Measurements from ENCODE around the gene CRLF1. TPM values are rescaled to one million over a fixed set of nuclear protein-coding genes. Genes with fewer than 3 reads are reported as not detected.

The CRLF1 gene
- total RNA-seq, 1 donor from 2014 or later: 6.0 TPM

- no peak for DNase-seq (ENCODE audit: low spot score, unreplicated experiment)
- no peaks in the 10 kb centered on the region for H3K4me1 Mint-ChIP-seq (ENCODE audit: low read depth)
- no peak overlapping the region for H3K27ac Mint-ChIP-seq
- H3K4me3 Mint-ChIP-seq (ENCODE audit: low read depth): no peak overlapping the region
- H3K9me3 Mint-ChIP-seq (ENCODE audit: low read depth): peaks cover 4% of the 10 kb centered on the region
- TF ChIP-seq, protein P1, sequence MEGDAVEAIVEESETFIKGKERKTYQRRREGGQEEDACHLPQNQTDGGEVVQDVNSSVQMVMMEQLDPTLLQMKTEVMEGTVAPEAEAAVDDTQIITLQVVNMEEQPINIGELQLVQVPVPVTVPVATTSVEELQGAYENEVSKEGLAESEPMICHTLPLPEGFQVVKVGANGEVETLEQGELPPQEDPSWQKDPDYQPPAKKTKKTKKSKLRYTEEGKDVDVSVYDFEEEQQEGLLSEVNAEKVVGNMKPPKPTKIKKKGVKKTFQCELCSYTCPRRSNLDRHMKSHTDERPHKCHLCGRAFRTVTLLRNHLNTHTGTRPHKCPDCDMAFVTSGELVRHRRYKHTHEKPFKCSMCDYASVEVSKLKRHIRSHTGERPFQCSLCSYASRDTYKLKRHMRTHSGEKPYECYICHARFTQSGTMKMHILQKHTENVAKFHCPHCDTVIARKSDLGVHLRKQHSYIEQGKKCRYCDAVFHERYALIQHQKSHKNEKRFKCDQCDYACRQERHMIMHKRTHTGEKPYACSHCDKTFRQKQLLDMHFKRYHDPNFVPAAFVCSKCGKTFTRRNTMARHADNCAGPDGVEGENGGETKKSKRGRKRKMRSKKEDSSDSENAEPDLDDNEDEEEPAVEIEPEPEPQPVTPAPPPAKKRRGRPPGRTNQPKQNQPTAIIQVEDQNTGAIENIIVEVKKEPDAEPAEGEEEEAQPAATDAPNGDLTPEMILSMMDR (IDR thresholded peaks at IDR 0.05; ENCODE audit: unreplicated experiment): no peak
- peaks cover 22% of the 10 kb centered on the region for H3K27me3 Mint-ChIP-seq
- no peaks in the 10 kb centered on the region for H3K36me3 Mint-ChIP-seq (ENCODE audit: insufficient read depth)
Observed at GRCh38 chr19:18620902-18621301, 14.3 kb upstream of the CRLF1 start.

GRCh38 chr19:18620311-18620710 is 13.7 kb upstream of the CRLF1 start:
- H3K4me1 Mint-ChIP-seq (ENCODE audit: low read depth): no peaks in the 10 kb centered on the region
- H3K27ac Mint-ChIP-seq: no peak overlapping the region
- TF ChIP-seq, protein P1 (IDR thresholded peaks at IDR 0.05; ENCODE audit: unreplicated experiment): no peak
- H3K9me3 Mint-ChIP-seq (ENCODE audit: low read depth): peaks cover 4% of the 10 kb centered on the region
- H3K4me3 Mint-ChIP-seq (ENCODE audit: low read depth): no peak overlapping the region
- no peaks in the 10 kb centered on the region for H3K36me3 Mint-ChIP-seq (ENCODE audit: insufficient read depth)
- peaks cover 26% of the 10 kb centered on the region for H3K27me3 Mint-ChIP-seq
- no peak for DNase-seq (ENCODE audit: low spot score, unreplicated experiment)

DNA sequence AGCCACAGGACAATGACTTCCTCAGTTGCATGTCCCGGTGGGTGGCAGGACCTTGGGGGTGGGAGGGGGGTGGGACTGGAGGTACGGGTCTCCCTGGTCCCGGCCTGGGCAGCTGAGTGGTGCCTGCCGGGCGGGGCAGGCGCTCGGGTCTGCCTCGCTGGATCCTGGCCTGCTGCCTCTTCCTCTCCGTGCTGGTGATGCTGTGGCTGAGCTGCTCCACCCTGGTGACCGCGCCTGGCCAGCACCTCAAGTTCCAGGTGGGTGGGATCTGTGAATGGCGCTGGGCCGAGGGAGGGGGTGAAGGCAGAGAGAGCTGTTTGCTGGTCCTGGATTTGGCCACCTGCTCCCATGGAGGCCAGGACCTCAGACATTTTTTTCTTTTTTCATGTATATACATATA is 11.6 kb upstream of the CRLF1 start:
- Mint-ChIP-seq H3K27me3 (peaks cover 44% of the 10 kb centered on the region), H3K4me1 (ENCODE audit: low read depth) (peaks cover 2% of the 10 kb centered on the region), H3K9me3 (ENCODE audit: low read depth) (peaks cover 4% of the 10 kb centered on the region), H3K27ac (no peak overlapping the region), H3K4me3 (ENCODE audit: low read depth) (no peak overlapping the region), H3K36me3 (ENCODE audit: insufficient read depth) (no peaks in the 10 kb centered on the region)
- no peak for DNase-seq (ENCODE audit: low spot score, unreplicated experiment)
- TF ChIP-seq, protein P1 (IDR thresholded peaks at IDR 0.05; ENCODE audit: unreplicated experiment): no peak

DNA sequence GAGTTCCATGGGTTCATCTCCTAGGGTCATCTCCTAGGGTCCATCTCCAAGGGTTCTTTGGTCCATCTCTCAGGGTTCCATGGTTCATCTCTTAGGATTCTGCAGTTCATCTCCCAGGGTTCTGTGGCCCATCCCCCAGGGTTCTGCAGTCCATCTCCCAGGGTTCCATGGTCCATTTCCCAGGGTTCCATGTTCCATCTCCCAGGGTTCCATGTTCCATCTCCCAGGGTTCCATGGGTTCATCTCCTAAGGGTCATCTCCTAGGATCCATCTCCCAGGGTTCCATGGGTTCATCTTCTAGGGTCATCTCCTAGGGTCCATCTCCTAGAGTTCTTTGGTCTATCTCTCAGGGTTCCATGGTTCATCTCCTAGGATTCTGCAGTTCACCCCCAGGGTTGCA is 11.0 kb upstream of the CRLF1 start:
- H3K36me3 Mint-ChIP-seq (ENCODE audit: insufficient read depth): no peaks in the 10 kb centered on the region
- no peak for DNase-seq (ENCODE audit: low spot score, unreplicated experiment)
- no peak overlapping the region for H3K4me3 Mint-ChIP-seq (ENCODE audit: low read depth)
- TF ChIP-seq, protein P1 (IDR thresholded peaks at IDR 0.05; ENCODE audit: unreplicated experiment): no peak
- H3K27me3 Mint-ChIP-seq: peaks cover 45% of the 10 kb centered on the region
- H3K9me3 Mint-ChIP-seq (ENCODE audit: low read depth): peaks cover 4% of the 10 kb centered on the region
- H3K4me1 Mint-ChIP-seq (ENCODE audit: low read depth): peaks cover 4% of the 10 kb centered on the region
- no peak overlapping the region for H3K27ac Mint-ChIP-seq

- H3K36me3 Mint-ChIP-seq (ENCODE audit: insufficient read depth): no peaks in the 10 kb centered on the region
- H3K9me3 Mint-ChIP-seq (ENCODE audit: low read depth): peaks cover 4% of the 10 kb centered on the region
- H3K4me3 Mint-ChIP-seq (ENCODE audit: low read depth): no peak overlapping the region
- DNase-seq (ENCODE audit: low spot score, unreplicated experiment): no peak
- H3K27ac Mint-ChIP-seq: no peak overlapping the region
- TF ChIP-seq, protein P1 (IDR thresholded peaks at IDR 0.05; ENCODE audit: unreplicated experiment): no peak
- peaks cover 53% of the 10 kb centered on the region for H3K27me3 Mint-ChIP-seq
- peaks cover 9% of the 10 kb centered on the region for H3K4me1 Mint-ChIP-seq (ENCODE audit: low read depth)
Observed at GRCh38 chr19:18616023-18616422, 9.4 kb upstream of the CRLF1 start.
